Fibroblast of gingiva (primary cell): ENCODE measurements around the gene MINAR2.

Experiments used
- DNase-seq: peaks from one replicate; pipeline ENCODE4 v3.0.0-alpha.2; 2011; ENCODE audit warnings: low read depth

MINAR2 gene, protein sequence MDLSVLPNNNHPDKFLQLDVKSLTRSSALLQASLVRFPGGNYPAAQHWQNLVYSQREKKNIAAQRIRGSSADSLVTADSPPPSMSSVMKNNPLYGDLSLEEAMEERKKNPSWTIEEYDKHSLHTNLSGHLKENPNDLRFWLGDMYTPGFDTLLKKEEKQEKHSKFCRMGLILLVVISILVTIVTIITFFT

DNA sequence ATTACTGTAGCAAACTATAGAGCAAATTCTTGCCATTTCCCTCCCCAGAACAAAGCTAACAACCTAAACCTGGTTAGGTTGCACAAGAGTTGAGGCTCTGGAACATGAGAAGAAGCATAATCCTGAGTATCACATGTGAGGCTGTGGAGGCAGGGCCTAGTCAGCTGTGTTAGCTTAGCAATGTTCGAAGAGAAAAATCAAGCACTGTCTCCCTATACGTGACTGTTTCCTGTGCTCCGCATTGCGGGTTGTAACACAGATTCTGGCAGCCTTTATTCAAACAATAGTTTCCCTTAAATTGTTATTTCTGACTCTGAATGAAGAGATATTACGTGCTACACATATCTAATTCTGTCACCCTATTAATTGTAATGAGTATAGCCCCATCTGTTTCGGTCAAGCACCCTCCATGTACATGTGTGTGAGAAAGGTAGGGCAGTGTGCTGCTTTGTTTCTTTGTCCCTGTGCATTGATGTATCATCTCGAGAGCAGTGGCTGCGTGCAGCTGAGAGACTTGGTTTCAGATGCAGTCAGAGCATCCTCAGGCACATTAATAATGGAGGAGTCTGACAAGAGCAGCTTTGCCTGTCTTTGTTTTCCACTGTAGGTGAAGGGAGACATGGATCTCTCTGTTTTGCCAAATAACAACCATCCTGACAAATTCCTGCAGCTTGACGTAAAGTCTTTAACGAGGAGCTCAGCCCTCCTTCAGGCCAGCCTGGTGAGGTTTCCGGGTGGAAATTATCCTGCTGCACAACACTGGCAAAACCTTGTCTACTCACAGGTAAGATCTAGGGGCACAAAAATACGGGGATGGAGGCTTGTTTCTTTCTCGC is at the start of gene MINAR2:
MINAR2 (plus strand) TSS at position 523 of the 836 bp plus-strand sequence; CDS start at position 620, 97 bp downstream.
- no peak for DNase-seq

DNA sequence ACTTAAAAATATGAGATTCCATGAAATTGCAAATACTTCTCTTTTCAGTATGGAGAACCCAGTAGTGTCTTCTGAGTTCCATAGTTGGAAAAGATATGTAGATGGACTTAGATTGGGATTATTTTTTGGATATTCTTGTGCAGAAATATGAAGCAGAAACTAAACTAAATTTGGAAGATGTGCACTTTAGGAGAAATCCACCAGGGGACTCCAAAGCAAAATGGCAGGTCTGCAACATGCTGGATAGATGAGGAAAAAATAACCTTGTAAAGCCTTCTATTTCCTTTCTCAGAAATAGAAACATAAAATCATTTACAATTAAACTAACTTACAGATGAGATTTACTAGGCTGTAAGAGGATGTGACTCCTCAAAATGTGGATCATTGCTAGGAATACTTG is 49.2 kb upstream of the MINAR2 start:
- DNase-seq: no peak

DNA sequence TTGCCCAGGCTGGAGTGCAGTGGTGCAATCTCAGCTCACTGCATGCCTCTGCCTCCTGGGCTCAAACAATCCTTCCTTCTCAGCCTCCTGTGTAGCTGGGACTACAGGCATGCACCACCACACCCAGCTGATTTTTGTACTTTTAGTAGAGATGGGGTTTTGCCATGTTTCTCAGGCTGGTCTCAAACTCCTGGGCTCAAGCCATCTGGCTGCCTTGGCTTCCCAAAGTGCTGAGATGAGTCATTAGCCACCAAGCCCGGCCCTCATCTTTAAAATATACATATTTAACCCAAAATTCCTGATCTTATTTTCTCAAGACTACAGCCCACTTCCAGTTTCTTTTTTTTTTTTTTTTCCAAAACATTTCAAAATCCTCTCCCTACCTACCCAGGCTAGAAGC is 31.7 kb upstream of the MINAR2 start:
- peak; percentile 7 for DNase-seq

DNA sequence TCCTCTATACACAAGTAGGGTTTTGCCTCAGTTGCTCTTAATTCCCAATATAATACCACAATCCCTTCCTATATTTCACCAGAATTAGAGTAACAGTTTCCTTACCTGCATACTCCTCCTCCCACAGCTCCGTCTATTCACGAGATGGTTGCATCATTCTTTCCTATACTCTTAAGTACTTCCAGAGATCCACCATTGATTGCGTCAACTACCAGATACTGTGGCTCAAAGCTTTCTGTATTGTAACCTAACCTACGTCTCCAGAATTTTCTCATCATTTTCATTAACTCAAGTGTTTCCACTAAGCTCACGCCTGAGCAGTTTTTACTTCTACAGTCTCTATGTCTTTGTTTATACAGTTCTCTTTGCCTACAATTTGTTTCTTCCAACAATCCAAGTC is 31.2 kb upstream of the MINAR2 start:
- DNase-seq: peak; percentile 61

DNA sequence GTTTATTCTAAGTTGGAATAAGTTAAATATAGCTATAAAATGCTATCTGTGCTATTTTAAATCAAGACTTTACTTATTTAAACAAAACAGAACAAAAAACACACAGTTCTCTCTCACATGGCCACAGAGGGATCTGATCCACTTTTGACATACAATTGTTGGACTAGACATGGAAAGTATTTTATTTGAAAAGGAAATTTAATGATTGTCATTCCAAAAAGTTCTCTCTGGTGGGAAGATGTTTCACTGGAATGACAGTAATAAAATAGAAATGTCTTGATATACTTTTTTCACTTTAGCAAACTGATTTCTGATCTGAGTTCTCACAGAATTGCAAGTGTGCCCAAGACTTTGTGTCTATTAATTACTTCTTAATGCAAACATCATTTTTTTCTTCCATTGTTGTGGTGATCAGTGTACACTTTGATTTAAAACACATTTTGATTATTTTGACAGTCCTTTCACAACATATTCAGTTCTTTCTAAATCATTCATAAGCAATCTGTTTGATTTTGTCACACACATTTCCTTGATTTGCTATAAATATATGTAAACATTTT is 30.1 kb upstream of the MINAR2 start:
- DNase-seq: peak; percentile 1

DNA sequence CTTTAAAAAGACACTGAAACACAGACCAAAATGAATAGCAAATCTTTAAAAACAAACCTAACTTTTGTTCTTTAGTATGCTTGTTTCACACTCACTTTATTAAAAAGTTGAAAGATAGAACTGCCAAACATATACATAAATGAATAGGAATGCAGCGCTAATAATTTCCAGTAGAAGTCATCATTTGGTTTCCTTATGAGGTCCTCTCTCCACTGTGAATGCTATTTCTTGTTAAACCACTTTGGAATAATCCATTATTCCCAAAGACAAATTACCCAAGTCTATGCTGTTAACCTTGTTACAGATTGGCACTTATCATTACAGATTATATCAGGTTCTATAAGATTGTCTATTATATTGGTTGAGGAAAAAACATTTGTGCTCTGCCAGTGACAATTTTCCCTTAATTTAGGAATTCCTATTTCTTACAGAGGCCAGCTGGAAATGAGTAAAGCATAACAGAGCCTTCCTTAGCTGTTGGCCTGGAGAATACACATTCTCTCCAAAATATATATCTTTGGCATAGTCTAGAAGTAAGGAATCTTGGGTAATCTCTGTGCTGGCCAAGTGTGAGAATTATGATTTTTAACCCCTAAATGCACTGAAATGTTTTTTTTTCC is 29.3 kb upstream of the MINAR2 start:
- peak; percentile 14 for DNase-seq

DNA sequence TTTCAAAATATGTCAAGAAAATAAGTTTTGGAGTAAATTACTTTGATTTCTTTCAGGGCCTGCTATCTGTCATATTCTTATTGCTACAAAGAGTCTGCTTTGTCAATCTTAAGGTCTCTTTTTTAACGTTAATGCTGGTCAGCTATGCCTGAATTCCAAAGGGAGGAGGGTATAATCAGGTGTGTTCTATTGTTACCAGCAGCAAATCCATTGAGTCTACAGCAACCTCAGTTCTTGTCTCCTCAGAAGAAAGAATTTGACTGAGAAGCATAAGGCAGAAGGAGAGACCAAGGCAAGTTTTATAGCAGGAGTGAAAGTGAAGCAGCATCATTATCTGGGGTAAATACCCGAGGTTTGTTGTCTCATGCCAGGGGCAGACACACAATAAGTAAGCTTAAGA is 23.7 kb upstream of the MINAR2 start:
- no peak for DNase-seq

DNA sequence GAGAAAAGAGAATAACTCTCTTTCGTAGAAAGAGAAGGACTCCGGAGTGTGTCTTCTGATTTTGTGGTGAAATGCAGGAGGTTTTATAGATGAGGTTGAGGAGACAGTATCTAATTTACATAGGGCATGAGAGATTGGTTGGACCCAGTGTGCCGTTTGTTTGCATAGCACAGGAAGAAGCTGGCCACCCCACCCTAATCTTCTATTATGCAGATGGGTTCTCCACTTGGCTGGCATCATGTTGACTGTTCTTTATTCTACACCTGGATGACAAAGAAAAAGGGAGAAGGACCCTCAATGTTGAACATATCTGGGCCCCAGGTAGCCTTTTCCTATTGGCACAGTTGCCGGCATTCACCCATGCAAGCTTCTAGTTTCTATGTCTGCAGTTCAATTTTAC is 23.2 kb upstream of the MINAR2 start:
- no peak for DNase-seq

DNA sequence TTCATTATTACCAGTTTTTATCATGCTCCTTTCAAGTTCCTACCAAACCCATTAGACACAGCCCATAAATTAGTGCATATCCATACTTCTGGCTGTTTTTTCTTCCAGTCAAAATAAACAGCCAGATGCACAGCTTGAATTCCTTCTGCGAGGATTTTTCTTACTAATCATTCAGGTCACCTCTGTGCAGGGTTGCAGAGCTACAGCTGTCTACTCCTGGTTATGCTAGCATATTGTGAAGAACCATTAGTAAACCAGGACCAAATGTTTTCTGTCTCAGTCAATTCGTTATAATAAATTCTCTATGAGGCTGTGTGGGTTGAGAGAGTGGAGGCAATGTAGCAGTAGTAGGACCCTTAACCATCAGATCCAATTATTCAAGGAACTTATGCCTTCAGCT is 8.1 kb upstream of the MINAR2 start:
- no peak for DNase-seq

DNA sequence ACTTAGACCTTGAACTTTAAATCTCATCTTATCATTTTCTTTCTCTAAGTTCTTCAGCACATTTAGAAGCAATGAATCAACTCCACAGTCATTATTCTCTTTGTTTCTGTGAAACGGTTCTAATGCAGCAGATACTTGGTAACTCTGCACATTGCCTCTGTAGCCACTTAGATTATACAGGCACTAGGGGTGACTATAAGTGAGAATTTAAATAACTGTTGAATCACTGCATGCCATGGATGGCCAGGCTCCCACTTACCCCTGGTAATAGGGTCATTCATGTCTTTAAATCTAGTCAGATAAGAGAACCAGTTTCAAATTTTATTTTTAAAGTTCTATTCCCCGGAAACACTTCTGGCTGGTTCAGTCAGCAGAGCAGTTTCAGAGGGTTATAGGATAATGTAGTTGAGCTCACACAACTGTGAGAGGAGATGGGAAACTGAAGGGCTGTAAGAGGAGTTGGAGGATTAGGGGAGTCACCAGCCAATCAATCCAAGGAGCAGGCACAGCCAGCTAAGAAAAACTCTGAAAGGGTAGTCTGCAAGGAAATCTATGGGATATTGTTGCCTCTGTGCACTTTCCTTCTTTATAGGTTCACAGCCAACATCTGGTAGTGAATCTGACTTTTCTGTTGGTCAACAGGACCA is 4.2 kb upstream of the MINAR2 start:
- no peak for DNase-seq

DNA sequence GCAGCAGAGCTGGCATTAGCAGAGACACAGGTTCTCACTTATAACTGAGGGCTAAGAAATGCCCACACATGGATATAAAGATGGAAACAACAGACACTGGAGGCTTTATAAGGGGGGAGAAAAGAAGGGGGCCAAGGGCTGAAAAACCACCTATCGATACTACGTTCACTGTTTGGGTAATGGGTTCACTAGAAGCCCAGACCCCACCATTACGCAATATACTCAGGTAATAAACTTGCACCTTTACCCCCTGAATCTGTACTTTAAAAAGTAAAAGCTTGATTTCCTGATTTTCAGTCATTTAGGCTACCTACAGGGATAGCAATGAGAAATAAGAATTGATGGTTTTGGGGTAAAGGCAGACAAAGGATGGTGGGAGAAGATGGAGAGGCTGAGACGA is 1.9 kb upstream of the MINAR2 start:
- DNase-seq: no peak

DNA sequence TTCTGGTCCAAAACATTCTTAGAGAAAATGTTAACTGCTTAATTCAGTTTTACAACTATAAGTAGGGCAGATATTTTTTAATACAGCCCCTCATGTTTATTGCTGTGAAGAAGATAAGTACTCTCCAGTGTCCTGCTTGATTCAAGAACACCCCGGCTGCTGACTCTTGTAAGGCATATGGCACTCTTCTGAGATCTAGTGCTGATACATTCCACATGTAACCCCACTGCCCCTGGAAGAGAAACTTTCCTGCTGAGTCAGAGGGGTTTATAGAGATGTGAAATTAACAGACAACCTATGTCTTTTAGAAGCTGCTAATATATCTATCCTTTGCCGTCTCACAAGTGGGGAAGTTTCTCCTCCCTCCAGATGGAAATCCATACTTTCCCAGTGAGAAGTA is 1.0 kb upstream of the MINAR2 start:
- no peak for DNase-seq

DNA sequence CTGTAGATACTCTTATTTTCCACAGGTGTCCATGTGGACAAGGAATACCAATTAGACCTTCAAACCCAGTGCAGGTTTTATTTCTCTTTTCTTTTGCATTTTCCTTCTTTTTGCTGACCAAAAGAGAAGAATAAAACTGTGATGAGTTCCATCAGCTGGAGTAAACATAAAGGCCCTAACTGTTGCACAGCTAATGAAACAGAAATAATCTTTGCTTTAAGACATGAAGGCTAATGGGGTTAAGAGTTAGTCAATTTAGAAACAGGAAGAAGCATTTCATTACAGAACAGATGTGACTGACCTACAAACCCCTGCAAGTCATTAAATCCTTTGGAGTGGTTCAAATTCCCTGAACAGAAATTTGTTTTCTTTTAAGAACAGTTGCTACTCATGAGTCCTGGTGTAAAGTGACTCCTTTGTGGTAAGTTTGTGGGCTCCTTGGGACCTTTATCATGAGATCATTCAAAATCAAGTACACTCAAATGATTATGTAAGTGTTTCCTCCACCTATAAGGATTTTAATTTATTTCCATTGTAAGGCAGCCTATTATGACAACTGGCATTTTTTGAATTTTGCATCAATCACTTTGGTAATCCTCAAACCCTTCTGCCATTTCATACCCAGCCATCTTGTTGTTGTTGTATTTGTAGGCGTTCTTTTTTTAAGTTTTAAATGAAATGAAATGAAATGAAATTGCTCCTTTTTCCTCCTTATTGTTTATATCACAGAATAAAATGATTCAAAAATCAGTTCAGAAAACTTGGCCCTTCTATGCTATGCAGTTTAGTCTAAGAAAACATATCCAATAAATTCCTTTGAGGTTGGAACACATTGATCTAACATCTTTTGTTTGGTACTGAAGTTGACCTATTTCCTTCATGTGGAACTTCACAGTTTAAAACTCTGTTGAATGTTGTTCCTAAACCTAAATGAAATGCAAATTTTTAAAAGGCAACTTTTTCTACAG is 1.3 kb downstream of the MINAR2 start:
- no peak for DNase-seq

DNA sequence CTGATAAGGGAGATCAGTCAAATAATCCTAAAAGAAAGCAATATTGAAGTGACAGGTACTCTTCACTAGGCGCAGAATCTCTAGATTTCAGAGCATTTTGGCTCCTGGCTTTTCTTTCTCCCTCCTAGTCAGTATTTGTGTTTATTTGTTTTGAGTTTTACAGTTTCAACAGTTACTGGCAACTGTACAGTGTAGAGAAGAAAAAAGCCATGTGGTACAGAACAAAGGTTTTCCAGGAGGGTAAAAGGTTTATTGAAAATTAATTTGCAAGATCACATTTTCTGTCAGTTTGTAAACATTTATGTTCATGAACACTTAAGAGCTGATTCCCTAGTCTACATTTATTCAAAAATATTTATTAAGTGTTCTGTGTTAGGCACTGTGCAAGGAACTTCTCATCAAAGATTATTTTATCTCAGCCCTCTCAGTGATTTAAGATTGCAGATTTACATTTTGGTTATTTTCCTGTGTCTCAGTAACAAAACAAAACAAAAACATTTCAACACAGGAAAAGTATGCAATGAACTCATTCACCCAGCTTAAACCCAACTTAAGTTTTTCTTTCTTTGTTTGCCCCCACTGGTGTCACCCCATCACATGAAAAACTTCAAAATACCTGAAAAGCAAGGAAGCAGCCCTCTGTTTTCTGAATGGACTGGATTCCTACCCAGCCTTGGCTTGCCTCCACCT is 12.9 kb downstream of the MINAR2 start:
- no peak for DNase-seq

DNA sequence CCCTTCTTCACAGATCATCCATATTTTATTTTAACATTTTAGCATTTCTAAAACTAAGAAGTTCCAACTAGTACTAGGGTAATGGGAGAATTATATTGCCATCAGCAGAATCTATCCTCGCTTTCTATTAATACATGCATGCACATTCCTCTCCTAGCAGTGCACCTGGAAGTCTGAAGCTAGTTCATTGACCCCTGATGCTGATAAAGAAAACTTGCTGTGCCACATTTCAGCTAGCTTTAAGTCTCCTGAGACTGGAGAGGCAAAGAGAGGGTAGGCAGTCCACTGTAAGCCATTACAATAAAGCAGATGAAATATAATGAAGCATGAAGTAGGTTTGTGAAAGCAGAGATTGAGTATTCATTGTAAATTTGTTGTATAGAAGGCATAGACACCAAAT is 15.8 kb downstream of the MINAR2 start:
- DNase-seq: no peak

DNA sequence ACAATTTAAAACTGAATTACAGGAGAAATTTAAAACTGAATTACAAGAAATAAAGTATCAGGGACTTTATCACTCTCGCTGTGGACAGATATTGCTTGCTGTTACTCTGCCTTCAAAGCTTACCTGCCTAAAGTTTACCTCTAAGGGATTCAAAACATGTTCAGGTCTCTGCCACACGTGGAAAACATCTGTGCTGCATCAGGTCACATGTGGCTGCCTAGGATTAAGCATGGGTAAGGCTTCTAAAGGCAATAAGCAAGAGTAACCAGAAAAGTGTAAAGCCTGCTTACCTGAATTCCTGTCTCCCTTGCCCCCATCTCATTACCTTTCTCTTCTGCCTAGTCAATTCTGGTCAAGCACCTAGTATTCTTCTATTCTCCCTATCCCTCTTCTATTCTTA is 18.9 kb downstream of the MINAR2 start:
- no peak for DNase-seq

DNA sequence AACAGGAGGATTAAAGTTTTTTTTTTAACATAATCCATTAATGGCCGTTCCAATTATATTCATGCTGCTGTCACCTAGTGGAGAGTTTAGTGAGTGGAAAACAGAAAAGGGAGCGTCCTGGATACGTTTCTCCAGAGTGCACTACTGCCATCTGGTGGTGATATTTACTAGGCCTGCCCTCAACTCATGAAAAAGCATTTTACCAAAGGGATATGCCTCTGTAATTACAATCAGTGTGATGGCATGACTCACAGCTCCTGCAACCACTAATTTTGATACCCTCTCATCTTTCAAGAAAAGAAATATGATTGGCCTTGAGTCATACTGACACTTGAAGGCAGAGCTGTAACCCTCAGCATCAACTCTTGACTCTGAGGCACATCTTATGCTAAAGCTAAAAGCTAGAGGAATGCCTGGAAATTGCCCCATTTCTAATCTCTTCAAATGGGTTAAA is 20.1 kb downstream of the MINAR2 start:
- peak; percentile 81 for DNase-seq

DNA sequence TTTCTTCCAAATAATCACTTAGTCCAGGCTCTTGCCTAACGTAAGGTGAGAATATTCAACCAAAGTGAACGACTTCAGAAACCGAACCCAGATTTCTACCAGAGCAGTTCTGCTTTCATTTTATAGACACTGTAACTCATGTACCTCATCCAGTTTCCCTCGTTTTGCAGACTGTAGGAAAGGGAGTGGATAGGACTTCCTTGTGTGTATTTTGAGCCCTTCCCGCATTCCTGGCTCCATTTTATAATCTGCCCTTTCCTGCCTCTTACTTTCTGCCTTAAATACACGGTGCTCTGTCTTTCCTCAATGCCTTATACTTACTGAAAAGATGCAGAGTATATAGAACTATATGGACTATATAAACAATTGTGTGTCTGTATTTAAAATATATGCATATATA is 20.8 kb downstream of the MINAR2 start:
- no peak for DNase-seq

DNA sequence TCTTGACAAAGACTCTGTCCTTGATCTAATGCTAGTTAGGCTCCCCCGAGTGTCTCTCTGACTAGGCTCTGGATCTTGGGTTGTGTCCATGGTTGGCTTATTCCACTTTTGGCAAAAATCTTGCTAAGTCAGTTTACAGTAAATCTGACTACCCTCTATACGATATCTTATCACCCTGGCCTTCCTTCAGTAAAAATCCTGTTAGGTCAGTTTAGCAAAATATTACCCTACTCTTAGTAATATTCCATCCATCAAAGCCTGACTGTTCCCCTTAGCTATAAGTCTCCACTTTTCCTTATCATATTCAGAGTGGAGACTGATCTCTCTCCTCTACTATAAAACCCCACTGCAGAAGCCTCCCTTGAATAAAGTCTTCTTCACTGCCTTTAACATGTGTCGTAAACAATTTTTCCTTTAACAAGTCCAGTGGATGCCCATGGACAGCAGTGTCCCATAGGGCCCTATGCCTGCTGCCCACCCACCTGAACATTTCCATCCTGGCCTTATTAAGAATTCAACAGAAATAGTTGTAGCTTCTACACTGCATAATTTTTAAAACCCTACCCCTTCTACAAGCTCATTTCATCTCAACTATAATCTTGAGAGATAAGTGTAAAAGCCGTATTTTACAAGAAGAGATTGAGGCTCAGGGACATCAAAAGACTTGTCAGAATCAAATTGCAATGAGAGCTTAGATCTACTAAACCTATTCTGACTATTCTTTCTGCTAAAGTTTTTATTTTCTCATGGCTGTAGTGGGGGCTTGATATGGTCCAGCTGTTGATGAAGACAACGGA is 22.3 kb downstream of the MINAR2 start:
- no peak for DNase-seq
